NCI-H1436 treated with DMSO at 0.1 percent for 48 hours (cell line): ENCODE results near the gene PRKAG2.

Experiments used
- DNase-seq: peaks from one replicate; lab custom pipeline; 2025; lab: John Stamatoyannopoulos, UW

PRKAG2 gene

GRCh38 chr7:151865070-151865670 lies 11.7 kb downstream of the PRKAG2 start:
- no peak for DNase-seq

DNA sequence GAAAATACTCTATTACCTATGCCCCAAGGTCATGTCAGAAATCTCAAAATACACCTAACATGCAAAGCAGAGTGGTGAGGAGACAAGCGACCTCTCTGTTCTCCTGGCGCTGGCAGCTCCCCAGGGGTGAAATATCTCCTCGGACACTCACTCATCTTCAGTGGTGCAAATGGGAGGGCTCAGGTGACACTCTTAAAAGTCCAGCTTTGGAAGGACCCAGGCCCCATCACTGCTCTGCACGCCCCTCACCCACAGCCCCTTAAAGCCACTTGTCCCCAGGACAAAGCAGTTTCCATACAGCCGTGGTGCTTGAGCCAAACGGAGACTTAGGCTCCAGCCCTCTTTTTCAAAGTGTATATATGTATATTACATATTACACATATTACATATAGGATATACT lies 12.4 kb downstream of the PRKAG2 start:
- no peak for DNase-seq

GRCh38 chr7:151864081-151864480 lies 12.8 kb downstream of the PRKAG2 start:
- DNase-seq = no peak

DNA sequence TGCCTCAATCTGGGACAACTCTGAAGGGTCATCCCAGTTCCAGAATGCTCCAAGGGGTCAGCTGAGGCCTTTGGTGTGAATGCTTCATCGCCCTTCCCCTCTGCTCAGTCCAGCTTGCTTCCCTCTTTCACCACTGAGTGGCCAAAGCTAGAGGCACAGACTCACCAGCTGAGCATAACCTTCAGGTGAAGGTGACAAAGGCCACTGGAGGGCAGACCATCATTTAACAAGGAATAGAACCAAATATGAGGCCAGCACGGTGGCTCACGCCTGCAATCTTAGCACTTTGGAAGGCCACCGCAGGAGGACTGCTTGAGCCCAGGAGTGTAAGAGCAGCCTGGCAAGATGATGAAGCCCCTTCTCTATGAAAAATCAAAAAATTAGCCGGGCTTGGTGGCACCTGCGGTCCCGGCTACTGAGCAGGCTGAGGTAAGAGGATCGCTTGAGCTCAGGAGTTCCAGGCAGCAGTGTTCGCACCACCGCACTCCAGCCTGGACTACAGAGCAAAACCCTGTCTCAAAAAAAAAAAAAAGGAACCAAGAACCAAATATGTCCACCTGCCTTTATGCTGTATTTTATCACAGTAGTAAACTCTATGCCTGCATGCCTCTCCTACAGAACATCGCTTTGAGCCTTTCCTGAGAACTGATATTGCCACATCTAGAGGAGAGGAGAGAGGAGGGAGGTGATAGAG lies 13.4 kb downstream of the PRKAG2 start:
- DNase-seq = no peak

DNA sequence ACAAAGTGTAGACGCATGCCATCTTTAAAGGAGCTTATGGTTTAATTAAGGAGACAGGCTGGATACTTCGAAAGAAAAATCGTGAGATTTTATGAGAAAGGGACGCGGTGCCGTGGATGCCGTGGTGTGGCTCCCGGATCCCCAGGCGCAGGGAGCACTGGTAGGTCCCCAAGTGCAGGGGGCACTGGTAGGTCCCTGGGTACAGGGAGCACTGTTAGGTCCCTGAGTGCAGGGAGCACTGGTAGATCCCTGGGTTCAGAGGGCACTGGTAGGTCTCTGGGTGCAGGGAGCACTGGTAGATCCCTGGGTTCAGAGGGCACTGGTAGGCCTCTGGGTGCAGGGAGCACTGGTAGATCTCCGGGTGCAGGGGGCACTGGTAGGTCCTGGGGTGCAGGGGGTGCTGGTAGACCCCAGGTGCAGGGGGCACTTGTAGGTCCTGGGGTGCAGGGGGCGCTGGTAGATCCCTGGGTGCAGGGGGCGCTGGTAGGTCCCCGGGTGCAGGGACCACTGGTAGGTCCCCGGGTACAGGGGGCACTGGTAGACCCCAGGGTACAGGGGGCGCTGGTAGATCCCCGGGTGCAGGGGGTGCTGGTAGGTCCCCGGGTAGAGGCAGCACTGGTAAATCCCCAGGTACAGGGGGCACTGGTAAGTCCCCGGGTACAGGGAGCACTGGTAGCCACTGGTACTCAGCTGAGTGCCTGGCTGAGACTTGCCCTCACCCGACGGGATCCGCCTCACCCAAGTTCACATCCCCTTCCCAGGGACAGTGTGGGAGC lies 14.1 kb downstream of the PRKAG2 start:
- no peak for DNase-seq

DNA sequence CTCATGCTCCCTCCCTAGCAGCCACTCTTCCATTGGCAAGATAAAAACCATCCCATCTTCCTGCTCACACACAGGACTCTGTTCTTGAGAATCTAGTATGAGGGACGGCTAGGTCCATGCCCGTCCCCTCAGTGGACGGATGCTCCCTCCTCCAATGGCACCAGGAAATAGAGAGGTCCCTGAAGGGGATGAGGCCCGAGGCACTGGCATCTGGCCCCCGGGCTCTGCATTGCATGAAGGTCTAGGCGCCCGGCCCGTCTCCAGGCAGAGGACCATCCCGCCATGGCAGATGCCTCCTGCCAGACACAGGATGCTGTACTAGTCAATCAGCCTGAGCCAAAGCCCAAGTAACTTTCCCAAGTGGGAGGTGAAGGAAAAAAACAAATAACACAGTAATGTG lies 15.0 kb downstream of the PRKAG2 start:
- DNase-seq = no peak

DNA sequence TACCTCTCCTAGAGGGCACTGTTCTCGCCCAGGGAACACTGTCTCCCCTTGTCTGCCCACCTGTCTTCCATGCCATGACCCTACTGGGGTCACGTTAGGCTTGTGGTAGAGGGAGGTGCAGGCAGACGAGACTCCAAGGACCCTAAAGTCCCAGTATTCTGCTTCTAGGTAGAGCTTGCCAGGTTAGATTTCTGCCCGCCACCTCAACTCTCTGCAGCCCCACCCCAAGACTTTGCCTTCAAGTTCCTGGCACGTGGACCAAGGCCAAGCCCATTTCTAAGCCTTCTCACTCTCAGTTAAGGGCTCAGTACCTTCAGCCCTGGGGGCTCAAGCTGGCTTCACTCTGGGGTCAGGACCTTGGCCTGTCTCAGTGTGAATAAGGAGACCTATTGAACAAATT lies 16.1 kb downstream of the PRKAG2 start:
- no peak for DNase-seq

DNA sequence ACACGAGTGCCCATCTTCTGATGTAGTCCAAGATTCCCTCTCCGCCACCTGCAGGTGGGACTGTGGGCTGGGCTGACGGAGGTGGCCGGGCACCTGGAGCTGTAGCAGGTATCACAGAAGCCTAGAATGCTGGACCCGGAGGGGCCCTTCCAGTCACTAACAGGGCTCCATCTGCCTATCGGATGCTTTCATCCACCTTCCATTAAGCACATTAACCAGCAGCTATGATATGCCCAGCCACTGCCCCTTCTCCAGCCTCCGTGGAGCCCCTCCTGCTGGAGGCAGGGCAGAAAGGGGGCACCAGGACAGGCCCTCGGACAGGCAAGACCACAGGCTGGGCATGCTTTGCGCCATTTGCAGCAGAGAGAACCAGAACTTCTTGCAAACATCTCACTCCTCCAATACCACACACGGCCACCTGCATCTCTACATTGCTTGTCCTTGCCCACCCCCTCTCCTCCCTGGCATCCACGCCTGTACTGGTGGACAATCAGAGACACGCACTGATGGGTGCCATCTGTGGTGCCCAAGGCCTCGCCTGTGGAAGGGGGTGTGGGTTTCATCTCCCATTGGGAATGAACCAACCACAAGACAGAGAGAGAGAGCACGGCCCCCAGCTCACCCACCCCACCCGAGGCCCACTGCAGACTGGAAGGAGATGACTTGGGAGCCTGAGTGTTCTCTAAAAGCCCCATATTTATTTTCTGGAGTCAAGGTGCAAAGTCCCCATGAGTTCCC lies 16.8 kb downstream of the PRKAG2 start:
- DNase-seq = no peak

DNA sequence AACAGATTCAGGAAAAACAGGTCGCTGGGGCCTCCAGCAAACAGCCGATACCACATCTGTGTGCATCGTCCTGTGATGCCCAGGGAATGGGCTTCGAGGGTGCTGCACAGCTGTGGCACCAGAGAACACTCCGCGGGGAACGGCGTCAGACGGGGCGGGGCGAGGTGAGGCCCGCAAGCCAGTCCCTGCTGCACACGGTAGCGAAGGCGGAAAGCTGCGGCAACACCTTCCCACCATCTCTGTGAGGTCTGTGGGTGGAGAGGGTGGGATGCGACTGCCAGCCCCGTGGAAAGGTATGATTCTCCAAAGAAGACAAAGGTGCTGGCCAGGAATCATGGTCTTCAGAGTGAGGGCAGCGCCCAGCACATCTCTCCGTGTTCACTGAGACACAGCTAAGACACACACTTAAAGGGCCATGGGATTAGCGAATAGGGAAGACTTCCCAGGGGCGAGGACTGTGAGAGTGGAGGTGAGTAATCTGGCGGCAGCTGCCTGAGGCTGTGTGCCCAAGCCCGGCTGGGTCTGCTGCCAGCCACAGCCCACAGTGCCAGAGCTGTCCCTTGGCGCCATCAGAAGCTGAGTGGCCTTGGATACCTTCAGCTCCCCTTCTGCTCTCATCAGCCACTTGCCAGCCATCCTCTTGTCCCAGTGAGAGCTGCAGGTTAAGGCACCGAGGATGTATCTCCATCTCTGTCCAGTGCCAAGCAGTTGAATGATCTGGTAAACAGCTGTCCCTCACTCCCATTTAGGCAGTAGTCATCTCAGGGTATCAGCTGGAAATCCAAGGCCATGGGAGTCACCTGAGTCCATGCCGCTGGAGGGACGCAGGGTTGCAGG lies 17.6 kb downstream of the PRKAG2 start:
- no peak for DNase-seq

DNA sequence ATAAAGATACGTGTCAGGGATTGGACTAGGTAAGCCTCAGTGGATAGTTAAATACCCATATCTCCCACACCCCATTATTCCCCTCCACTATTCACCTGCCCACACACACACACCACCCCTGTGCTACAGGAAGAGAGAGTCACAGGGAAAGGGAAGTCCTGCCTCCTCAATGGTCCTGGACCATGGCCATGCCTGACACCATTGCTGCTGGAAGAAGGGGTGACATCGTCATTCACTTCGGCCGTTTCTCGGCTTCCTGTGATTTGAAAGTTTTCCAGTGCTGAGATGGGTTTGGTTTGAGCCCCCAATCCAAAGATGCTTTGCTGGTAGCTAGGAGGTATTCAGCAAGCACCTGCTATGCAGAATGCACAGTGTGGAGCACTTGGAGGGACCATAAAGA lies 18.5 kb downstream of the PRKAG2 start:
- no peak for DNase-seq

- DNase-seq = no peak
Measured at GRCh38 chr7:151857866-151858450, 19.0 kb downstream of the PRKAG2 start.

- DNase-seq = no peak
Measured at GRCh38 chr7:151857412-151857811, 19.5 kb downstream of the PRKAG2 start.

GRCh38 chr7:151856516-151856915 lies 20.4 kb downstream of the PRKAG2 start:
- no peak for DNase-seq

- DNase-seq = no peak
Measured at GRCh38 chr7:151856098-151856497, 20.8 kb downstream of the PRKAG2 start.

DNA sequence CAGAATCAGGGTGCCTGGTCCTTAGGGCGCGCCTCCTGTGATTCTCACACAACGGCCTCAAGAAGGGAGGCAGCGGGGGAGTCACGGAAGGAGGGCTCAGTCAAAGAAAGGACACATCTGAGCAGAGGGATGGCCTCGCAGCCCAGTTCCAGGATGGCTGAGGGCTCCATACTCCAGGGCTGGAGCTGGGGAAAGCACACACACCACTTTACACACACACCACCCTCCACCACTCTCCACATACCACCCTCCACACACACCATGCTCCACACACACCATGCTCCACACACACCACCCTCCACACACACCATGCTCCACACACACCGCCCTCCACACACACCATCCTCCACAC lies 22.2 kb downstream of the PRKAG2 start:
- DNase-seq = no peak

DNA sequence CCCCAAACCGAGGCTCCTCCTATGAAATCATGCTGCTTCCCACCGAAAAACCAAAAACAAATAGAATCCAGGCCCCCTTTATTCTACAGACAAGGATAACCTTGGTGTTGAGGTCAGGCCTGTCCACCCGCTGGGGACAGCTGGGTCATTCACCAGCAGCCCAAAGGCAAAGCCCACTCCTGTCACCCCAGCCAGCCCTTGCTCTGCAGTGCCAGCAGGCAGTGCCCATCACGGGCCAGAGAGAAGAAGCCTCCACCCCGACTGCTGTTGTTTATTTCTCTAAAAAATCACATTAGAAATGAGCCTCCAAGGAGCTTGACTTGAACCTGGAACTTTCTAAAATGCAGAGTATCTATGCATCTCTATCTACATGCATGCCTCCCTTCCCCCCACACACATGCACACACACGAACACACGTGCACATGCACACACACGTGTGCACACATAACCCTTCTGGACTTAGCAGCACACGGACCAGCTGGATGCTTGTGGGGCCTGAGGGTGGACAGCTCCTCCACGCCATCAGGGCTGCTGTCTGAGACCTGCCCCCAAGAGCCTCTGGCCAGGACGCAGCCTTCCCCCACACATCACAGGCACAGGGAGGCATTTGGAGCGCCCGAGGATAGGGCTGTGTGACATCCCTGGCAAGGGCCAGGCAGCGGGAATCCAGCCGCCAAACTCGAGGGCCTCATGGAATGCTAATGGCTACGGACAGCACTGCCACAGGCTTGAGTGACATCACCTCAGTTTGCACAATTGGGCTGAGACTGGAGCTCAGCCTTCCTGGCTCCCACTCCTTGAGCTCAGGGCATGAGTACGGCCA lies 22.8 kb downstream of the PRKAG2 start:
- no peak for DNase-seq

DNA sequence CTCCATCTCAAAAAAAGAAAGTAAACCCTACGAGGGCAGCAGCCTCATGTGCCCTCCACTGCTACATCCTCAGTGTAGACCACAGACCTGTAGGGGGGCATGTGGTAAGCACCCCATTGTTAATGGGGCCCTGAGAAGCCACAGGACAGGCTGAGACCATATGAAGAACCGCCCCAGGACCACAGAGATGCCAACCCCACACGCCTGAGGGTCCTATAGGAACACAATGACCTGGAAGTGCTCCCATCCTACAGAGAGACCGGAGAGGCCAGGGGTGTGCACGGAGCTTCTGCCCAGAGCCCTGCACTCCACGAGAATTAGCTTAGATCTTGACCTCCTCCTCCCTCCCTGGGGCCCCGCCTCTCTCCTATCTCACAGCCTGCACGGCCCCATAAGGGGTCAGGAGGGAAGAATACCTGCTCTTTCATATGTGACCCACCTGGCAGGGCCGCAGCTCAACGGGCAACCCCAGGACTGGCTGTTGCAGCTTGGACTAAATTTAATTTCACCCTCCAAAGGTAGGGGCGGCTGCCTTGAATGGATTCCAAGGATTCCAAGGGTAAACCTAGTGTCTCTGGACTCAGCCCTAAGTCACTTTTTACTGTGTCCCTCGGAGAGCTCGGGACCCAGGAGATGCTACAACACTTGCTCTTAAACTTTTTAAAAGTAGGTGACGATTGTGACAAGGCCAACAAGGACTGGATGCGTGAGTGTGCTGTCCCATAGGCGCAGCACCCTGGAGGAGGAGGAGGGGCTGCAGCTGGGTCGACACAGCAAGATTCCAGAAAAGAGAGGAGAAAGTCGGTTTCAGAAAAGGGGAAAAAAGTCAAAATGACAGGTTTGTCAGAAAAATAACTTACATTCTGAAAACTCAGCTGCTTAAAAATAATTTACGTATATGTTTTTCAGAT lies 24.2 kb downstream of the PRKAG2 start:
- DNase-seq = no peak

- no peak for DNase-seq
Measured at GRCh38 chr7:151851782-151852181, 25.1 kb downstream of the PRKAG2 start.

GRCh38 chr7:151851145-151851751 lies 25.7 kb downstream of the PRKAG2 start:
- DNase-seq = no peak
